ENCODE measurements around the gene TLE6. TPM values are rescaled to one million over a fixed set of nuclear protein-coding genes. Genes with fewer than 3 reads are reported as not detected.

Gene TLE6
- total and polyA plus RNA-seq, 9 donors = 0.41 to 1.2 (median 0.79) TPM

DNA sequence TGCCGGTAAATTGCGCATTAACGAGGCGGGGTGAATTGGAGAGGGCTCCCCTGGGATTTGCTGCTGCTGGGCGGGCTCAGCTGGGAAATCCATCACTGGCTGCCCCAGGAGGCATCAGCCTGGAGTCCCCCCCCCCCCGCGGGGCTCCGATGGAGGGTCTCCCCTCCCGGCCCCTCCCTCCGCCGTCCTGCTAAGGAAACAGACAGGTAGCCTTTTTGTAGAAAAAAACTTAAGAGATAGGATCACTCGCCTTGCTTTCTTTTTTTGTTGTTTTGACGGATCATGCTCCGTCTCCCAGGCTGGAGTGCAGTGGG, 6.8 kb downstream of the TLE6 start:
- DNase-seq = no peak
- intact Hi-C loops (cut with DNase I) = loop anchor here in 1 of 4 donors (5.0 kb wide), 1 partner anchor 43 kb away; the partner anchor contains the start of gene TLE2
- 0 to 2% (median 2%) methylated on average over 14 of the region's 14 CpGs for WGBS, 3 donors

DNA sequence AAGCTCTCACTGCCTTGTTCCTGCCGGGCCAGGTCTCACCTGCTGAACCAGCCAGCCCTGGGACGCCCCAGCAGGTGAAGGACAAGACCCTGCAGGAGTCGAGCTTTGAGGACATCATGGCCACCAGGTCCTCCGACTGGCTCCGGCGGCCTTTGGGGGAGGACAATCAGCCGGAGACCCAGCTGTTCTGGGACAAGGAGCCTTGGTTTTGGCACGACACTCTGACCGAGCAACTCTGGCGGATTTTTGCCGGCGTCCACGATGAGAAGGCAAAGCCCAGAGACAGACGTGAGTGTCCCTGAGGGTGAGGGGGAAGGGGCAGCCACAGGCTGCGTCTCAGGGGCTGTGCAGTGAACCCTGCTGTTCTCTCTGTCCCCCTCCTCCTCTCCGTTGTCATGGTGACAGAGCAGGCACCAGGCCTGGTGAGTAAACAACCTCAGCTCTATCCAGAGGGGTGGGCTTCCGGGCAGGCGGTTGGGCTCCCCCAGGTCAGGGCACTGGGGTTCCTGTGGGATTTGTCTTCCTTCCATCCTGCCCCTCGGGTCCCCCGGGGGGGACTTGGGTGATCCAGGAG, 9.7 kb downstream of the TLE6 start:
- Histone ChIP-seq H3K9me3 (no peaks in the 10 kb centered on the region), H3K36me3 (no peaks in the 10 kb centered on the region), H3K4me3 (no peak overlapping the region), H3K4me1 (ENCODE audit: insufficient read depth) (peaks cover 11% of the 10 kb centered on the region), H3K27me3 (no peaks in the 10 kb centered on the region), H3K27ac (no peak overlapping the region)
- intact Hi-C loops (cut with DNase I) = loop anchor here in 1 of 4 donors (5.0 kb wide), 1 partner anchor 45 kb away; no protein-coding TSS in a partner anchor
- TF ChIP-seq EP300 (IDR thresholded peaks at IDR 0.05) (no peak), POLR2A (IDR thresholded peaks at IDR 0.05) (no peak)
- TF ChIP-seq, protein P1, sequence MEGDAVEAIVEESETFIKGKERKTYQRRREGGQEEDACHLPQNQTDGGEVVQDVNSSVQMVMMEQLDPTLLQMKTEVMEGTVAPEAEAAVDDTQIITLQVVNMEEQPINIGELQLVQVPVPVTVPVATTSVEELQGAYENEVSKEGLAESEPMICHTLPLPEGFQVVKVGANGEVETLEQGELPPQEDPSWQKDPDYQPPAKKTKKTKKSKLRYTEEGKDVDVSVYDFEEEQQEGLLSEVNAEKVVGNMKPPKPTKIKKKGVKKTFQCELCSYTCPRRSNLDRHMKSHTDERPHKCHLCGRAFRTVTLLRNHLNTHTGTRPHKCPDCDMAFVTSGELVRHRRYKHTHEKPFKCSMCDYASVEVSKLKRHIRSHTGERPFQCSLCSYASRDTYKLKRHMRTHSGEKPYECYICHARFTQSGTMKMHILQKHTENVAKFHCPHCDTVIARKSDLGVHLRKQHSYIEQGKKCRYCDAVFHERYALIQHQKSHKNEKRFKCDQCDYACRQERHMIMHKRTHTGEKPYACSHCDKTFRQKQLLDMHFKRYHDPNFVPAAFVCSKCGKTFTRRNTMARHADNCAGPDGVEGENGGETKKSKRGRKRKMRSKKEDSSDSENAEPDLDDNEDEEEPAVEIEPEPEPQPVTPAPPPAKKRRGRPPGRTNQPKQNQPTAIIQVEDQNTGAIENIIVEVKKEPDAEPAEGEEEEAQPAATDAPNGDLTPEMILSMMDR (IDR thresholded peaks at IDR 0.05) = no peak
- no peak for DNase-seq
- WGBS, 3 donors = 24 to 31% (median 25%) methylated on average over 8 to 20 of the region's 20 CpGs

More for the DNA sequence above, 6.8 kb downstream of the TLE6 start:
- Histone ChIP-seq H3K4me3 (peak overlapping the region; percentile 29), H3K9me3 (no peaks in the 10 kb centered on the region), H3K27ac (peak overlapping the region in 1 of 2 donors; percentile 65), H3K27me3 (no peaks in the 10 kb centered on the region), H3K36me3 (no peaks in the 10 kb centered on the region), H3K4me1 (ENCODE audit: insufficient read depth) (peaks cover 11% of the 10 kb centered on the region)
- TF ChIP-seq EP300 (IDR thresholded peaks at IDR 0.05) = no peak
- TF ChIP-seq, protein P1 (IDR thresholded peaks at IDR 0.05) = no peak
- peak; percentile 34 for TF ChIP-seq POLR2A (IDR thresholded peaks at IDR 0.05)

DNA sequence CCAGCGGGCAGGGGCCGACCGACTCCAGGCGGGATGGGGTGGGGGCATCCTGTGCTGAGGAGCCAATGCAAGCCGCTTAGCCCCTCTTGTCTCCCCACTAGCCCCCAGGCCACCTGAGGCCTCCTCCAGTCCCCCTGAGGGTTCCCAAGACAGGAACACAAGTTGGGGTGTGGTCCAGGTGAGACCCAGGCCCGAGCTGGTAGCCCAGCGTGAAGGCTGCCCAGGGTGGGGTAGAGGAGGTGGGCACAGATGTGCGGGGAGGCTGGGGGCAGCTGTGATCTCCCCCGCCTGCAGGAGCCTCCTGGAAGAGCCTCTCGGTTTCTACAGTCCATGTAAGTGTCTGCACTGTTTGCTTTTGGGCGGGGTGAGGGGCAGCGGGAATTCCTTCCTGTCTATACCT, 10.4 kb downstream of the TLE6 start:
- H3K27me3 ChIP-seq = no peaks in the 10 kb centered on the region
- TF ChIP-seq EP300 (IDR thresholded peaks at IDR 0.05) (no peak), POLR2A (IDR thresholded peaks at IDR 0.05) (no peak)
- TF ChIP-seq, protein P1 (IDR thresholded peaks at IDR 0.05) = no peak
- no peak for DNase-seq
- no peak overlapping the region for H3K27ac ChIP-seq
- H3K36me3 ChIP-seq = no peaks in the 10 kb centered on the region
- H3K4me3 ChIP-seq = no peak overlapping the region
- no peaks in the 10 kb centered on the region for H3K9me3 ChIP-seq
- 85 to 94% (median 91%) methylated on average over 10 to 12 of the region's 12 CpGs for WGBS, 3 donors
- intact Hi-C loops (cut with DNase I) = loop anchor here in 1 of 4 donors (5.0 kb wide), 1 partner anchor 45 kb away; no protein-coding TSS in a partner anchor
- H3K4me1 ChIP-seq (ENCODE audit: insufficient read depth) = peaks cover 7% of the 10 kb centered on the region

DNA sequence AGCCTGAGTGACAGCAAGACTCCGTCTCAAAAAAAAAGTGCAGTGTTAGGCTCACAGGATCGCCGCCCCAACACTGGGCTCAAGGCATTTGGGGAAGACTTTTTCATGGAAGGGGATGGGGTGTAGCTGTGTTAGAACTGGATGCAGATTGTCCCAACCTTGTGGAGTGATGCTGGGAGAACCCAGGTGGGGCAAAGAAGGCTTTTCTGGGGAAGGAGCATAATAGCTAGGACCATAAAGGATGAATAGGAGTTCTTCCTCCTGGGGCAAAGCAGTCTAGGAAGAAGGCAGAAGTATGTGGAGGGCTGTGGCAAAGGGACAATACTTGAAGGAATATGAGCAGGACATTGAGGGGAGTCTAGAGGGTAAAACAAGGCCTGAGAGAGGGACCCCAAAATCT, 11.2 kb downstream of the TLE6 start:
- Histone ChIP-seq H3K4me3 (no peak overlapping the region), H3K36me3 (no peaks in the 10 kb centered on the region), H3K4me1 (ENCODE audit: insufficient read depth) (peaks cover under 1% of the 10 kb centered on the region), H3K27me3 (no peaks in the 10 kb centered on the region), H3K27ac (no peak overlapping the region), H3K9me3 (no peaks in the 10 kb centered on the region)
- intact Hi-C loops (cut with DNase I) = loop anchor here in 1 of 4 donors (5.0 kb wide), 1 partner anchor 44 kb away; no protein-coding TSS in a partner anchor
- WGBS, 3 donors = 94 to 98% (median 95%) methylated on average over 3 of the region's 3 CpGs
- TF ChIP-seq, protein P1 (IDR thresholded peaks at IDR 0.05) = no peak
- TF ChIP-seq POLR2A (IDR thresholded peaks at IDR 0.05) (no peak), EP300 (IDR thresholded peaks at IDR 0.05) (no peak)
- DNase-seq = no peak

Measured in ovary (tissue), 9 donors.